Gastrocnemius medialis (tissue), 4 donors: Measurements from ENCODE around the gene BCOR.

ENCODE experiments used
- CTCF ChIP-seq, 5 experiments: fragments of 450-650 bp in 3 of 5; fragments of 200-600 bp in 2 of 5; sonication (generic) in 2 of 5; IDR thresholded peaks in 4 of 5; conservative IDR thresholded peaks in 1 of 5; 1 replicate in 4 of 5; 2 replicates in 1 of 5; pipeline ENCODE4 v1.5.1; 2016 to 2019; ENCODE audit warnings: antibody characterized with exemption in 5 of 5, mild to moderate bottlenecking in 3 of 5, moderate library complexity in 3 of 5
- POLR2A ChIP-seq, 2 donors: fragments of 450-650 bp; IDR thresholded peaks; one replicate each; pipeline ENCODE4 v1.6.1; 2017; ENCODE audit warnings: antibody characterized with exemption in 2 of 2, mild to moderate bottlenecking in 2 of 2, moderate library complexity in 2 of 2

GRCh38 chrX:40085714-40086113 is 12.0 kb downstream of the BCOR start:
- TF ChIP-seq CTCF (IDR thresholded peaks at IDR 0.05 in 4 of 5, conservative IDR thresholded peaks at IDR 0.05 in 1 of 5) = no peak
- TF ChIP-seq POLR2A (IDR thresholded peaks at IDR 0.05) = no peak
